Measurements from ENCODE around the gene NUP62.

Gene NUP62

GRCh38 chr19:49957262-49957915 is 28.1 kb upstream of the NUP62 start:
- no peak for TF ChIP-seq CTCF (IDR thresholded peaks at IDR 0.05; ENCODE audit: insufficient read depth, low read length, missing control alignments)
- POLR2A ChIA-PET, result no interaction called here
- DNase-seq (ENCODE audit: low read depth, low spot score), result no peak
- H3K4me3 ChIP-seq (ENCODE audit: low read depth, low read length), result no peak overlapping the region
- CTCF ChIA-PET, result interaction anchor here (1.1 to 2.6 kb wide), 3 partner anchors 18 to 27 kb away, joined by 4 to 13 read pairs (median 4); no protein-coding TSS in a partner anchor

GRCh38 chr19:49956115-49956495 is 26.8 kb upstream of the NUP62 start:
- no peak for TF ChIP-seq CTCF (IDR thresholded peaks at IDR 0.05; ENCODE audit: insufficient read depth, low read length, missing control alignments)
- no peak for DNase-seq (ENCODE audit: low read depth, low spot score)
- H3K4me3 ChIP-seq (ENCODE audit: low read depth, low read length), result no peak overlapping the region
- POLR2A ChIA-PET, result no interaction called here
- CTCF ChIA-PET, result interaction anchor here (1.6 to 2.6 kb wide), 2 partner anchors 17 to 18 kb away, joined by 4 to 13 read pairs; no protein-coding TSS in a partner anchor

- CTCF ChIA-PET, result interaction anchor here (0.6 to 4.2 kb wide), 5 partner anchors 14 to 181 kb away, joined by 3 to 22 read pairs (median 3); no protein-coding TSS in a partner anchor
- no peak for TF ChIP-seq CTCF (IDR thresholded peaks at IDR 0.05; ENCODE audit: insufficient read depth, low read length, missing control alignments)
- H3K4me3 ChIP-seq (ENCODE audit: low read depth, low read length), result no peak overlapping the region
- no peak for DNase-seq (ENCODE audit: low read depth, low spot score)
- POLR2A ChIA-PET, result interaction anchor here (0.7 kb wide), 1 partner anchor 23 kb away, joined by 3 read pairs; no protein-coding TSS in a partner anchor
These were observed 25.6 kb upstream of the NUP62 start for GRCh38 chr19:49954933-49955332.

GRCh38 chr19:49954092-49954829 is 25.0 kb upstream of the NUP62 start:
- peak overlapping the region; percentile 6; the same call in 1 of the 2 replicates for H3K4me3 ChIP-seq (ENCODE audit: low read depth, low read length)
- TF ChIP-seq CTCF (IDR thresholded peaks at IDR 0.05; ENCODE audit: insufficient read depth, low read length, missing control alignments), result no peak
- CTCF ChIA-PET, result interaction anchor here (0.6 to 4.2 kb wide), 8 partner anchors 11 to 182 kb away, joined by 3 to 22 read pairs (median 3); no protein-coding TSS in a partner anchor
- POLR2A ChIA-PET, result interaction anchor here (0.7 kb wide), 1 partner anchor 24 kb away, joined by 3 read pairs; no protein-coding TSS in a partner anchor
- DNase-seq (ENCODE audit: low read depth, low spot score), result no peak

GRCh38 chr19:49953416-49953815 is 24.1 kb upstream of the NUP62 start:
- no peak for TF ChIP-seq CTCF (IDR thresholded peaks at IDR 0.05; ENCODE audit: insufficient read depth, low read length, missing control alignments)
- ChIA-PET CTCF (interaction anchor here (1.1 to 4.2 kb wide), 5 partner anchors 10 to 183 kb away, joined by 3 to 22 read pairs (median 3); no protein-coding TSS in a partner anchor), POLR2A (no interaction called here)
- DNase-seq (ENCODE audit: low read depth, low spot score), result no peak
- no peak overlapping the region for H3K4me3 ChIP-seq (ENCODE audit: low read depth, low read length)

GRCh38 chr19:49952906-49953305 is 23.6 kb upstream of the NUP62 start:
- DNase-seq (ENCODE audit: low read depth, low spot score), result no peak
- H3K4me3 ChIP-seq (ENCODE audit: low read depth, low read length), result no peak overlapping the region
- ChIA-PET POLR2A (no interaction called here), CTCF (interaction anchor here (1.2 to 4.2 kb wide), 3 partner anchors 15 to 33 kb away, joined by 3 to 22 read pairs (median 3); no protein-coding TSS in a partner anchor)
- no peak for TF ChIP-seq CTCF (IDR thresholded peaks at IDR 0.05; ENCODE audit: insufficient read depth, low read length, missing control alignments)
